ENCODE data around the gene PTPRT.

The PTPRT gene

DNA sequence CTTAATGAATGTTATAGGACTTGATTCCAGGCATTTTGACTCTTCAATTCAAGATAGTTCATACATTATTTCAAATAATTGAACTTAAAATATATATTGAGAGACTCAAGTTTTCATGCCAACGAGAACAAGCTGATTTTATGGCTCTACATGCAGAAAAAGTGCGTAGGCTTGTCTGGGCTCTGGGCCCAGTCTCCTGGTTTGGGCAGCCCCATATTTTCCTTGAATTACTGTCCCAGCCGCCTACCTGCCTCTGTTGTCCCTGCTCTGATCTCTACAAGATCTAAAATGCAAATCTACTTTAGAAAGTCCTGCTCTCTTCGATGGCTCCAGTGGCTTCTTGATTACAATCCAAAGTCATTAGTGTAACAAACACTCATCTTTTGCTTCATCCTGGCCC, 1034.1 kb downstream of the PTPRT start:
- no peak for DNase-seq

DNA sequence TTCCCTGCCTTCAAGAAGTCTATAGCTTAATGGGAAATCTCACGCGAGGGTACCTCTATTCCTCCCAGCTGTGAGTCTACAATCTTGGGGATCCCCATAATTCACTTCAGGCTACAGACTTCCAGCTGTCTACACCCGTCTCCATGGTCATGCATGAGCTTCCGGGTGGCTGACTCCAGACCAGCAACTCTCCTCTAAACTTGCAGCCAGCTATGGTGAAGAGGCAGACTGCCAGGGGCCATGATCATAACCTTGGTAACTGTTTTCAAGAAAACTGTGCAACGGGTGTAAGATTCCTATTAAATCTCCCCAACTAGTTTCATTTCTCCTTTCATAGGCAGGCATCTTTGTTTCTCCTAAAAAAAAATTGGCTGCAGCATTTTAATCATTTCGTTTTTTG, 1037.1 kb downstream of the PTPRT start:
- no peak for DNase-seq

DNA sequence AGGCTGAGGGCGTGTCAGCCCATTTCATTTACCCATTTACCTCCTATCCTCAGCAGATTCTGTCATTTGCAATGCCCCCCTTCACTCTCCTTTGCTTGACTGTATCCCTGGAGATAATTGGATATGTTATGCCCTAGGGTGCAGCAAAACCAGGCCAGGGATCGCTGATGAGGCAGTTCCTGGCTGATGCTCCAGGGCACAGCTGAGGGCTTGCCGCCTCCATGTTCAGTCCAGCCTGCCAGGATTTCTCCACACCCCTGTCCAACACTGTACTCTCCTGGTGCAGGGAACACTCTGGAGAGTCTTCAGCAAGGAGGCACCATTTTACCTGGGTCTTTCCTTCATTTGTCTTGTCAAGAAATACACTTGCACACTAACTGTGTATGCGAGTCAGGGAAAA, 1039.5 kb downstream of the PTPRT start:
- DNase-seq = no peak

DNA sequence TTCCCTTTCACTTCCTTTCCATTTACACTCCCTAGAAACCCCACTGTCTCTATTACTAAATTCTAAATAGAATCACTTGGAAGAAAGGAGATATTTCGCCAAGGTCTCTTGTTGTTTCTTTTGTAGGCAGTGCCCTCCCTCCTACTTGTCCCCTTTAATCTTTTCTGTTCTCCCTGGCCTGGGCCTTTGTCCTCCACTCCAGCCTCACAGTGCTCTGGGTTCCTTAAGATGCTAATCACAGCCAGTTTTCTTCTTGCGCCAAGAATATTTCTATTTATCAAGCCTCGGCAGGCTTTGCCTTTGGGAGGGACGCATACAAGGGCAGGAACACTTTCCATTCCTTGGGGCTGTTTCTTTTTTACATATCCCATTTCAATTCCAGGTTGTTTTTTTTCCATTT, 1051.0 kb downstream of the PTPRT start:
- DNase-seq = no peak

DNA sequence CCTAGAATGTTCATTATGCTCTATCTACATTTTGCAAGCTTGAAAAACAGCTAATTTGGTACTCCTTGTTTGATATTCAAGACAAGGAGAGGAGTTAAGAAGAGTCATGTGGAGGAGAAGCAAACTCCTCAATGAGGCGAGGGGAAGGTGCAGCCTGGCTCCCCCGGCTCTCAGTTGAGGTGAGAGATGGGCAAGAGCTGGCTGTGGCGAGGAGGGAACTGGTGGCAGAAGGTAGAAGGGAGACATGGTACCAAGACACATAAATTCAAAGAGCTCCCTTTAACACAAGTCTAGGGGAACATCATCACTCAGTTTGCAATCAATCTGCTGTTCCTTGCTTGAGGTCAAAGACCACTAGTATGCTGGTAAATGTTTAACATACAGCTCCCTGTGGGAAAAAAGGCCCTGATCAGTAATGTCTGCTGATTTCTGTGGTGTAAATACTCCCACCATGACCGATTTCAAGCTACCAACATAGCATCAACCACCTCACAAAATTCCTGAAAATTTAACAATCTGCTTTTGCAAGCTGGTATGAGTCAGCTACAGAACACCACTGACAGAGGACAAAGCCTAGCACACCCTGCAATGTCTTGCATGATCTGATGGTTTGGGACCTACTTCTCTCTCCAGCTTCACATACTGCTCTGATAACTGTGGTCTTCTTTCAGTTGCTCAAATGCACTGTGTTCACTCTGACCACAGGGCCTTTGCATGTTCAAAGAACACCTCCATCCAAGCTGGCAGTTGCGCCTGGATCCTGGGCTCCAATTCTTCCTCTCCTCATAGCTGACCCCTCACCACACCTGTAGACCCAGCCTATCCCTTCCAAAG, 1055.2 kb downstream of the PTPRT start:
- no peak for DNase-seq

DNA sequence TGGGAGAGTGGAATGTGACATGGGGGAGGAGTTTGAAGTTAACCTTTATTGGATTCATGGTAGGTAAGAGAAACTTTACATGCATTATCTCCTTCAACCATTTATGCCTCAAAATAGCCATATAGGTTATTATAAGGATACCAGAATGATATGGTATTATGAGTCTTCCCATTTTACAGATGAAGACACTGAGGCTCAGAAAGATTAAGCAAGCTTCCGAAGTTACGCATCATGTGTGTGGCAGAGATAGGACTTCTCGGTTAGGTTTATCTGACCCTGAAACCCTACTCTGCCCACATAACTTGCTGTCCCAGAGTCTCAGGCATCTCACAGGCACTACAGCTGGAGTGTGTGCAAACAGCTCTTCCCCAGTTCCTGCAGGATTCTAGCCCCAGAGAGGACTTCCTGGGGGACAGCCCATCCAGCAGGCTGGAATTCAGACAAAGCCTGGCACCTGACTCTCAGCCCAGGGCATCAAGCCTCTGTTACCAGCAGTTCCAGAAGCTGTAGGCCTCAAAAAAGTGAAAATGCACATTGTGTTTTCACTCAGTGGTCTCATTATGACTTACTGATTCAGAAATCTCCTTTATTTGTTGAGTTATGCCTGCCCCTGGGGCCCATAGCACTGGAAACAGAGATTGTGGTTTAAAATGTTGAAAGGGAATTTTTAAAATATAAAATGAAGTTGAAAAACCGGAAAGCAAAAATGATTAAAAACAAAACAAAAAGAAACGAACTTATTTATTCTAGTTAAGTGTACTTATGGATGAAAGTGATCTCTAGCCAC, 1058.7 kb downstream of the PTPRT start:
- no peak for DNase-seq

DNA sequence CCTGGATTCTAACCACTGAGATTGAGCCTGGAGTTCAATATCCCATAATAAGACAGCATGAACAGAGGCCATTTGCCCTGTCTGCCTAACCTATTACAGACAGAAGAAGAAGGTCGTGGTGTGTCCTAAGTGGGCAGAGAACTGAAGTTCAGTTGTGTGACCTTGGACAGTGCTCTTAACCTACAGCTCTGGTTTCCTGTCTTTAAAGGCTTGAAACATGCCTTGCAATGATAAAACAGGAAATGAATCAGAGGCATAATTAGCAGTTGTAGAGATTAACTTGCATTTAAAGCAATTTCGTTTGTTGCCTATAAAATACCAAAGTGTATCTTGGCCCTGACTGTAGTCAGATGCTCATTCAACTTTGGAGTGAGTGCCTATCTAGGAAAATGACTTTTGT, 1064.3 kb downstream of the PTPRT start:
- no peak for DNase-seq

DNA sequence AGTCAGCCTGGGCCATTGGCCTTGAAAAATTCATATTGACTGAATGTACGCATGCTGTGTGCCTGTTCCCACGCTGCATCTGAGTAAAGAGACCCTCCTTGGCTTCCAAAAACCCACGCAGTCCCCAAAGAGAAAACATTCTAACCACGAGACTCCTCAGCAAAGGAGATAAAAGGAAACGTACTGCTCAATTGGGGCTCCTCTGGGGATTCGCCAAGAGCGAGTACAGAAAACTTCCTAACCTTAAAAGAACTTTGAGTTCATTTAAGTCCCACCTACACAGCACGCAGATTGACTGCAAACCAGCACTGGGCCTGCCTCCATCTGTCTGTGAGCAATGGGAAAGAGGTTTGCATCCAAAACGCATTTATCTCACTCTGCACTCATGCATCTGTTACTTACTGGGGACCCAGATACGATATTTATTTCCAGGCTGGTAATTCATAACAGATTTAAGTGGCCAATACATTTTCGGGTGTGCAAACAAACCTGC, 1065.7 kb downstream of the PTPRT start:
- DNase-seq = no peak

DNA sequence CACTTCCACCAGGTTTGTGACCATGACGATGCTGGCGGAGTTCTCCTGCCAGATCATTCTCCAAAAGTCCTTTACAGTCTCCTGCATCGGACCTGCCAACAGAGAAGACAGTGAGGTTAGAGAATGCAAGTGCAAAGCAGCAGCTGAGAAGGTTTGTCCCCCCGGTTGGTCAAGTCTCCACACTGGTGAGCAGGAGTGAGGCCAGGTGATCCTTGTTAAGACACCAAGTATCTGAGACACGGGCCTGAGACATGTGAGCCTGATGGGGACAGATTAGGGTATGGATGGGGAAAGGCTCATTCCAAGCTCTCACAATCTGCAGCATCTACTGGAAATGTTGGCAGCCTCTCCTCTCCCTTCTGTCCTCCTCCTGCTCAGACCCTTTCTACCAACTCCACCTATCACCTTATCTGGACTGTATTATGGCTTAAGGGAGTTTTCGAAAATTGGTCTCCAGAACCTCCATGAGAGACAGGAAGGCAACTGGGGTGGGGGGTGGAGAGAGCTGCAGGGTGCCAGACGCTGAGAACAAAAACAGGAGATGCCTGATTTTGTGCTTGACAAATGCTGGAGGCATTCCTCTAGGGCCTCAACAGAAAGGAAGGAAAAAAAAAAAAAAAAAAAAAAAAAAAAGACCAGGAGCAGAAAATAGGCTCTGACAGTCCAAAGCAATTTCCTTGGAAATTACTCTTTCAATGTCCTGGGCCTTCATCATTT, 1071.1 kb downstream of the PTPRT start:
- no peak for DNase-seq

DNA sequence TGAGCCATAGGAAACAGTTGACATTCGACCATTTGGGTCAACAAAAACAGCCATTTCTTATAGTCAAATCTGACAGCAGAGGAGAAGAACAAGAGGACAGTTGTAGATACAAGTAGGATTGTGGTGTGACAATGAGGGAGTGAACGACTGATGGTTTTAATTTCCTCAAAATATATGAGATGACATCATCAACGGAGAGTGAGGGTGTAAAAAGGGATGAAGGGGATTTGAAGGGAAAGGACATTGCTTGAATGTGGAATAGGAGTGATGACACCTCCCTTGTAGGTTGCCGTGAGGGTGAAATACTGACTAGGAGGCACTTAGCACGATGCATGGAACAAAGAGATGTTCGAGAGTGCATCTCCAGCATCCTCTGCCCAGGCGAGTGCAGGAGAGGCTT, 1071.7 kb downstream of the PTPRT start:
- no peak for DNase-seq

DNA sequence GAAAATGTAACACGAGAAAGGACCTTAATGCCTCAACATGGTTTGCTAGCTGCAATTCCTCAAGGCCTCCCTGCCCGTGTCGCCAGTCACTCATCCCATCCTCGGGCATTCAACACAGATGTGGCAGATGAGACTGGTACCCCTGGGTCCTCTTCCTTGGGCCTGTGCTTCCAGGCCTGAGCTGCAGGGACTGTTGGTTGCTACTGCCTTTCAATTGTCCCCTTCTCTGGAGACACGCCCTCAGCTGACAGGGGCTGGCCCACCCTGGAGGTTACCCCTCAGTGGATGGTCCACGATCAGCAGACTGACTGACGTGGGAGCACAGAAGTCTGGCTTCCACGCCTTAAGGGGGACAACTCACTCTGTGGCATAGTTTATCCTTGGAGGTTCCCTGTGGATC, 1076.5 kb downstream of the PTPRT start:
- DNase-seq = no peak

DNA sequence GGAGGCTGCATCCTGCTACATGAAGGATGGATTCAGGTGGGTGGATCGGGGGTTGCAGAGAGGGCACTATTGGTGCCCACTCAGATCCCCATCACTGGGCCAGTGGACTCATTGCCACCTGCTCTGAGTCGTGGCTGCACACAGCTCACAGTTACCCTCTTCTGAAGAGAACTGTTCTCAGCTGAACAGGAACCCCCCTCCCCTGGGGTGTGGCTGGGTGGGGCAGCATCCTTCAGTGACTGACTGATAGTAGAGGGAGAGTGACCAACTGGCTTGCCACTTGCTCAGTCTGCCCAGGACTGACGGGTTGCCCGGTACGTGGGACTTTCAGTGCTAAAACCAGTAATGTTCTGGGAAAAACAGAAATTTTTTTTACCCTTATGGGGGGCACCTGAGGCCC, 1077.5 kb downstream of the PTPRT start:
- no peak for DNase-seq

DNA sequence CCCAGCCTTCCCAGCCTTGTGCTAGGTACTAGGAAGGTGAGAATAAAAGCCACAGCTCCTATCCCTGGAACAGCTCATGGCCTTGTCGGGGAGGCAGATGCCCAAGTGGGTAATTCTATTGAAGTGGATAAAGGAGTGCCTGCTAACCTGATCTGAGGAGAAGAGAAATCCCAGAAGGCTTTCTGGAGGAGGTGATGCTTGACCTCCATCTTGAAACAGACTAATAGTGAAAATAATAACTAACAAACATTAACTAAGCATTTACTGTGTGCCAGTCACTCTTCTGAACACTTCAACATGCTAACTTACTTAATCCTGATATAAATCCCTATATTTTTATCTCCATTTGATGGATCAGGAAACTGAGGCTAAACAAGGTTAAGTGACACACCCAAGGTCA, 1078.4 kb downstream of the PTPRT start:
- DNase-seq = no peak

DNA sequence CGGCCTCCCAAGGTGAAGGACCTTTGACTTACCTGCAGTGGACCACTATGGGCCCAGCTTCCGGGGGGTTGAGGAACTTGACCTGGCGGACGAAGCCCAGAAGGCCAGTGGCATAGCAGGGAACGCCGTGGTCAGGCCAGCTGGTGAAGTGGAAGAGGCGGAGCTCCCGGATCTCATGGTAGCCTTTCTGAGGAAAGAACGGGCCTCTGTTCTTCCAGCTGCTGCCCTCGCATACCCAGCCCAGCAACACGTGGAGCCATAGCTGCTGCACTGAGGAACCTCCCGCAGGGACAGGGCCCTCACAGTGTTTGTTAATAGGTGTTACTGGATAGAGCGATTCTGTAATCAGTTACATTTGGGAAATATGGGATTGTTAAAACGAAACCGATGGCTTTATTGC, 1079.4 kb downstream of the PTPRT start:
- DNase-seq = no peak

DNA sequence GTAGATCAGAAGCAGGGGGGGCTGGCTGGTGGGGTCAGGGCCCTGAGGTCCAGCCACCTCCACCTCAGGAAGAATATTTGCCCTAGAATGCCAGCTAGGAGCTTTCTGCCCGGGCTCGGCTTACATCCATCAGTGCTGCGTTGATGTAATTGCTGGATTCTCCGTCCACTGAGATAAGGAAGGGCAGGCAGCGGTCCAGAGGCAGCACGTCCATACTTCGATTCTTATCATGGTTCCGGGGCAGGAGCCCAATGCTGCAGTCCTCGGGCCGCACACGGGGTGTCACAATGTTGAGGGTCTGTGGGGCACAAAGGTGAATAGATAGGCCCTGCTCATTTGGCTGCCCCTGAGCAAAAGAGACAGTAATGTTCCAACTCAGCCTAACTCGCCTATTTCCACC, 1087.7 kb downstream of the PTPRT start:
- DNase-seq = no peak

DNA sequence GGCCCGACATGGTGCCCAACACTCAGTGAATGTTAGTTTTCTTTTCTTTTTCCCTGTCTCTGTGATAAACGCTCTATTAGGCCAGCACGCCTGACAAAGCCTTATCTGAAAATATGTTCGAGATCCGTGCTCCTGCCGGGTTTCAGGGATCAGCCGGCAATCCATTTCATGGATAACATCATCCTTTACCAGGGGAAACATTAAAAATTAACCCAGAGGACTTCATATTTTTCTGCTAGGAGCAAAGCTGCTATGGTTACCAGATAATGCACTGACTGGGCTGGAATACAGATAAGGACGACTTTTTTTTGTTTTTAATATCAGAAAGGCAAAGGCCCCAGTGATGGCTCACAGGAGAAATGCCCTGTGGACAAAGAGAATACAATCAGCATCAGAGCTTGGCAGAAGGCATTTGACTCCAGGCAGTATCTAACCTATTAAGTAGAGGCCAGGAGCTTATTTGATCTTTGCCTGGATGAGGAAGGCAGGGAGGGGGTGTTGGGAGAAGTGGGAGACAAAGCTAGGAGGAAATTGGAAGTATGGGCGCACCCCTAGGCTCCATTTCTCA, 1089.5 kb downstream of the PTPRT start:
- no peak for DNase-seq

DNA sequence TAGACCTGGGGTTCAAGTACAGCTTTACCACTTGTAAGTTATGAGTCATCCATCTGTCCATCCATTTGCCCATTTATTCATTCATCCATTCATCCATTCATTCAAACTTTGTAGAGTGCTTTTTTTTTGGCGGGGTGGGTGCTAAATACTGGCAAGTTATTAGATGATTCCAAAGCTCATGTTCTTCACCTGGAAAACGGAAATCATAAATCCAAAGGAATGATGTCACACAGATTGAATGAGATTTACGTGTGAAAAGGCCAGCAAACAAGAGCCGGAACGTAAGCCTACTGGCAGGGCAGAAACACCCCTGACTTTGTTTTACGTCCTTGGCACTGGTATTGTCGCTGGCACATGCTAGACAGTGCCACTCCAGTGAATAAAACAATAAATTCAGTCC, 1090.6 kb downstream of the PTPRT start:
- DNase-seq = no peak

DNA sequence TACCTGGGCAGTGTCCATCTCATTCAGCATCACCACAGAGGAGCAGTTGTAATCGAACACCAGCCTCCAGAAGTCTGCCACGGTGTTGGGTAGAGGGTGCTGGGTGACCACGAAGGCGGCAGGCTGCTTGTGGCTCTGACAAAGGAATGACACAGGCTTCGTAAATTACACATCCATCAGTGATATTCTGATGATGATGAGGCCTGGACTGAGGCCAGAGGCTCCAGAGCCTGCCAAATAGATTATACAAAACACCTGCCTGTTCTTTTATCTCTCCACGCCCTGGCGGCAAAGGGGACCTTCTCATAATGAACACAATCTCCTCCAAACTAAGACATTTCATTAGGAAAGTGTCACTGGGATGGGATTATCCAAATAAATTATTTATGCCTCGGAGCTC, 1091.3 kb downstream of the PTPRT start:
- DNase-seq = no peak

DNA sequence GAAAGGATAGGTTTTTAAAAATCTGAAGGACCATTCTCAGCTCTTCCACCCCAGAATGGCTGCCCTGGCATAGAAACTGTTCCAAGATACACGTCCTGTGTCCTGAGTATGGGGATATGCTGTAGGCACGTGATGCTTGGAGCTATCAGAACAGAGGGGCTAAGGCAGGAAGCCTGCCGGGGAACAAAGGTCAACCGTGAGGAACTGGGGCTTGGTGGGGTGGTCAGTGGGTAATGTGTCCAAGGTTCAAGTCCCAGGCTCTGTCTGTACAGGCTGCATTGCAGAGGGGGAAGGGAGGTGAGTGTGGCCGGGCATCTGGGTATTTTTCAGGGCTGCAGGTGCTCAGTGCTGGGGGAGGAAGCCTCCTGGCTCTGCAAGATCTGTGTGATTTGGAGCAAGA, 1092.0 kb downstream of the PTPRT start:
- no peak for DNase-seq

DNA sequence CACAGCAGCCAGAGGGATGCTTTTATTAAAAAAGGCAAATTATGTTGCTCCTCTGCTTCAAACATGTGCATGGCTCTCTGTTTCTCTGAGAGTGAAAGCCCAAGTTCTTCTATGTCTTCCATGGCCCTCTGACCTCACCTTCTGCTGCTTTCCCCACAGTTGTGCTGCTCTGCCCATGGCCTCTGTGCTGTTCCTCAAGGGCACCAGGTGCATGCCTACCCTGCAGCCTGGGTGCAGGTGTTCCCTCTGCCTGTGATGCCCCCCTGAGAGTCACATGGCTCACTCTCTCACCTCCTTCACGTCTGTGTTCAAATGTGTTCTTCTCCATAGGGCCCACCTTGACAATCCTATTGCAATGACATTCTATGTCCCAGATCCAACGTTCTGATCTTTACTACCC, 1094.5 kb downstream of the PTPRT start:
- DNase-seq = no peak

DNA sequence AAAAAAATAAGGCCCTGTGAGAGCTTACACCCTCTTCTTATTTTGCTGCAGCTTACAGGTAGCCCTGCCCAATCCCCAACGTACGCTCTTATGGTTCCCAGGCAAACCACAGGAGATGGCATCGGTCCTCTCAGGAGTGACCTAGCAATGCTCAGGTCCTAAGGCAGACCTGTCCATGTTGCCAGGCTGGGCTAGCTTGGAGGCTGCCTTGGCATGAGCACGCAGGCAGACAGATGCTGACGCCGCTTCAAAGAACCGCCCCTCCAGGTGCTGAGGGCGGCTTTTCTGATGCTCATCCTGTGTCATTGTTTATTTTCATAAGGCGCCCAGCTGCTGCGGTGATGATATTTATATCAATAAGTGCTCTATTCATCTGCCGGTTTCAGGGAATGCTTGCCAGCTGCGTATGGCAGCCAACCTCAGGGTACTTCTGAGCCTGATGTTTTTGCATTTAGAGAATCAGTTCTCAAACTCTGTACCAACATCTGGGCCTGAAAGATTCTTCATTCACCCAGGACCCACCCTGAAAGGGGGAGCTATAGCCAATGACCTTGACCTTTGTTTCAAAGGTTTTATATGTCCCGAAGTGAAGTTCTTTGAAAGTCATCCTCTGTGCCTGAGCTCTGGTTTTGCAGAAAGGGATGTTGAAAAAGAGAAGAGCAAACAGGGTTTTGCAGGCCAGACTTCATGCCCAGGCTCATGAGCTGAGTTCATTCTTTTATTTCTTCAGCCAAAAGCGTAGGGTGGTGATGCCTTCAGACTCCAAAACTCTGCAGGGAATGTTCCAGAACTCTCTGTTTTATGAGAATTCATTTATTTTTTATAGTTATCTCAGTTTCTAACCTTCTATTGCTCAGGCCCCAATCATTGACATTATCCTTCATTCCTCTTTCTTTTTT, 1095.9 kb downstream of the PTPRT start:
- DNase-seq = no peak

DNA sequence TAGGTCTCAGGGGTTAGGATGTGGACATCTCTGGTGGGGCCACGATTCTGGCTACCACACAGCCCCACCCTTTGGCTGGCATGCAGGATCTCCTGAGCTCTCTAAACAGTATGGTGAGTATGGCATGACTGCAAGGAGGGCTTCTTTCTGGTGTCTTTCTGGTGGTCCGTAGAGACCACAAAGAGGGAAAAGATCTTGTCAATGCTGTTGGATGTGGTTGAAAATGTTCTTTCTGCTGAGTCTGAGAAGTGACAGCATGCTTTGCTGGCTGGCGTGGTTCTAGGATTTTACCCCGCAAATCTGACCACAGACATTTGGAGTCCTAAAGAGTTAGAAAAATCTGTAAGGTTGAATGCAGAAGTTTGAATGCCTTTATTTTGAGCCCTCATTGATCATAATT, 1096.7 kb downstream of the PTPRT start:
- no peak for DNase-seq
